ENCODE measurements around the gene PUS10.

DNA sequence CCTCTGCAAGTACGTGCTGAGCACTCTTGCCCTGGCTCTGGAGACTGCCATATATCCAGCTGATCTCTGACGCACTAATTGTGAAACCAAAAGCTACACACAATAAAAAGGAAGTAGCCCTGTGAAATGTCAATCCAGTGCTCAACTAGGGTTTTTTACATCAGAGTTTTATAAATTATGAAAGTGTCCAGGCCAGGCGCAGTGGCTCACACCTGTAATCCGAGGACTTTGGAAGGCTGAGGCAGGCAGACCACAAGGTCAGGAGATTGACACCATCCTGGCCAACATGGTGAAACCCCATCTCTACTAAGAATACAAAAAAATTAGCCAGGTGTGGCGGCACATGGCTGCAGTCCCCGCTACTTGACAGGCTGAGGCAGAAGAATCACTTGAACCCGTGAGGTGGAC, 25.1 kb downstream of the PUS10 start:
- TF ChIP-seq, protein P1, sequence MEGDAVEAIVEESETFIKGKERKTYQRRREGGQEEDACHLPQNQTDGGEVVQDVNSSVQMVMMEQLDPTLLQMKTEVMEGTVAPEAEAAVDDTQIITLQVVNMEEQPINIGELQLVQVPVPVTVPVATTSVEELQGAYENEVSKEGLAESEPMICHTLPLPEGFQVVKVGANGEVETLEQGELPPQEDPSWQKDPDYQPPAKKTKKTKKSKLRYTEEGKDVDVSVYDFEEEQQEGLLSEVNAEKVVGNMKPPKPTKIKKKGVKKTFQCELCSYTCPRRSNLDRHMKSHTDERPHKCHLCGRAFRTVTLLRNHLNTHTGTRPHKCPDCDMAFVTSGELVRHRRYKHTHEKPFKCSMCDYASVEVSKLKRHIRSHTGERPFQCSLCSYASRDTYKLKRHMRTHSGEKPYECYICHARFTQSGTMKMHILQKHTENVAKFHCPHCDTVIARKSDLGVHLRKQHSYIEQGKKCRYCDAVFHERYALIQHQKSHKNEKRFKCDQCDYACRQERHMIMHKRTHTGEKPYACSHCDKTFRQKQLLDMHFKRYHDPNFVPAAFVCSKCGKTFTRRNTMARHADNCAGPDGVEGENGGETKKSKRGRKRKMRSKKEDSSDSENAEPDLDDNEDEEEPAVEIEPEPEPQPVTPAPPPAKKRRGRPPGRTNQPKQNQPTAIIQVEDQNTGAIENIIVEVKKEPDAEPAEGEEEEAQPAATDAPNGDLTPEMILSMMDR (IDR thresholded peaks at IDR 0.05): no peak
- TF ChIP-seq POLR2A (IDR thresholded peaks at IDR 0.05): no peak

All from testis (tissue), 2 donors.